Right renal cortex interstitium (tissue), 3 donors: ENCODE results near the gene DUSP16. TPM values are rescaled to one million over a fixed set of nuclear protein-coding genes. Genes with fewer than 3 reads are reported as not detected.
"Not testable (repeated sequence)": the region's sequence is repeated elsewhere in the genome, so short reads cannot be mapped to it uniquely, and the experiment has no call there.

Source experiments
- DNase-seq, 3 donors: peaks; one replicate each; pipeline ENCODE4 v3.0.0-alpha.2; 2013; ENCODE audit warnings: low read depth in 3 of 3, low spot score in 2 of 3
- polyA plus RNA-seq, 3 donors: library from polyadenylated mRNA; unstranded; fragments of 120-200 nt; gene quantifications; one replicate each; pipeline ENCODE4 v1.2.1, GENCODE V29; 2013; ENCODE audit not compliant: insufficient read length in 3 of 3

DUSP16 gene
- polyA plus RNA-seq, 3 donors: 26.0 to 26.3 (median 26.1) TPM

DNA sequence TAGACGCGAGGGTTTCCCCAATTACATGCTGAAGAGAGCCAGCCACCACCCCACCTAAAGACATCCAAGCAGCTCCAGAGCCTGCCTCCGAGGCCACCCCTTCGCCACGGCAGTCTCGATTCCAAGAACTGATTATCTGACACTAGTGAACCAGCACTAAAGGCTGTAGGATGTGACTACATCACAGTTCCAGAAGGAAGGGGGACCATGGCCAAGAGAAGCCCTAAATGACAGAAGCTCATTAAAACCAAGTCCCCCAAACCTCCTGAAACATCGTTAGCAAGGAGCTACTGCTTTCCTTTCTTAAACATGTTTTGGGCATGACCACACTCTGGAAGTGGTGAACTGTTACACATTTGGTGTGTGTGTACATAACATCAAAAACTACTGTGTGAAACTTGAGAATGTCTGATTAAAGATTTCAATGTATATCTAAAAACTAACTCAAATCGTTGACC is 88.2 kb downstream of the DUSP16 start:
- no peak for DNase-seq

DNA sequence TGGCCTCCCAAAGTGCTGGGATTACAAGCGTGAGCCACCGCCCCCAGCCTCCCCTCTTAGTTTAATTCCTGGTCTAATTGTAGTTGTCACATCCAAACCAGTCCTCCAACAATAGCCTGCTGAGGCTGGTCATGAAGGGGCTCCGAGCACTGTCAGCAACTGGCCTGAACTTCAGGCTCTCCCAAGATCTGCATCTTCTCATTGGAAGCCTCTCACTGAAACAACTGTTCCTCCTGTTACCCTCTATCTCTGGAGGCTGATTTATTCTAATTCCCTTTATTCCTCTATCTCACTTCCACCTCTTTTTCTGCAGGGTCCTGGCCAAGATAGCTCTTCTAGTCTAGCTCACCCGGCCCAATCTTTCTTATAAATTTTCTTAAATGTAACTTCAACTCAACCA is 89.4 kb downstream of the DUSP16 start:
- no peak for DNase-seq

- not testable (repeated sequence) for DNase-seq
These were observed 90.4 kb downstream of the DUSP16 start for GRCh38 chr12:12471982-12472961.

- DNase-seq: no peak
These were observed 91.8 kb downstream of the DUSP16 start for GRCh38 chr12:12470751-12471306.

DNA sequence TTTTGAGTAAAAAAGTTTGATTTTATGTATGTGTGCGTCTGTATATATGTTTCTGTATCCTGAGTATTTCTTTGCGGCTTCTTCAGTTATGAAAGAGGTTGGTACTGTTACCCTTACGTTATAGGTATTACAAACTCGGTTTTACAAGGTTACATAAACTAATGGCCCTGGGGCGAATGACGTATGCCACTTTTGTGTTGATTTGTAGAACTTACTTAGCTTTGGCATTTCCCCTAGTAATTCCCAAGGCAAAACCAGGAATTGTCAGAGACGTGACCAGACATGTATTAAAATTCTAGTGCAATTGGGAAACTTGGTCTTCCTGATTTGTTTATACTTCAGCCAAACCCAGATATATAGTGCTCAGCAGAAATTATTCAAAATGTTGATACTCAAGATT is 93.3 kb downstream of the DUSP16 start:
- no peak for DNase-seq

- DNase-seq: no peak
These were observed 94.1 kb downstream of the DUSP16 start for GRCh38 chr12:12468575-12468974.

GRCh38 chr12:12467688-12468261 is 94.9 kb downstream of the DUSP16 start:
- DNase-seq: no peak

DNA sequence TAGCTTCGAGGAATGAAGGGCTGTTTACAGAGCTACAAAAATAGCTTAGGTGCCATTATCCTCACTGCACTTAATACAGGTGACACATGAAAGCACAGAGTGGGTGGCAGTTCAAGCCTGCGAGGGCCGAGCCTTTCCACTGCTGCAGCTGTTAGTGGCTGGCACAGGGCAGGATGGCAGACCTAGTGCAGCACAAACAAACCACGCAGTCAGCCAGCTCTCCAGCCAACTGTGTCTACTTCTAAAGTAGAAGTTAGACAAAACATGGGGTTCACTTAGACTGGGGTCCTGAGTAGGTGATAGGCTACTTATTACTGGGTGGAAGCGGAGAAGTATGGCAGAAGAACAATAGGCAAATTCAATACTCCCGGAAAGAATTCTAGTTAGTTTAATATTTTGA is 95.4 kb downstream of the DUSP16 start:
- no peak for DNase-seq

DNA sequence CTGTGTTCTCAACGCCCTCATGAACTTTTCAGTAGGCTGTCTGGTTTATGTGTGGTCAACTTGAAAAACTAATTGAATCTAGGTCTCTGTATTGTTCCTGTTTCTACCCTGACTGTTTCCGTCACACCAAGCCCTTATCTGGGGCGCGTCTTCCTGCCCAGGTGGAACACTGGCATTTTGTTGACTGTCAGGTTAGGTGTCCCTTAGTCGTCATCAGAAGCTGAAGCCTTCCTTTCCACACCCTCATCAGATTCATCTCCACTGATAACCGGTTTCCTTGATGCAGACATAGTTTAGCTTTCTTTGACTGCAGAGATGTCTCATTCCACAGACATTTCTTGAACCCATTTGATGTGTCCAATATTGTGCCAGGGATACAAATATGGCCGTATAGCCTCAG is 96.5 kb downstream of the DUSP16 start:
- DNase-seq: no peak

DNA sequence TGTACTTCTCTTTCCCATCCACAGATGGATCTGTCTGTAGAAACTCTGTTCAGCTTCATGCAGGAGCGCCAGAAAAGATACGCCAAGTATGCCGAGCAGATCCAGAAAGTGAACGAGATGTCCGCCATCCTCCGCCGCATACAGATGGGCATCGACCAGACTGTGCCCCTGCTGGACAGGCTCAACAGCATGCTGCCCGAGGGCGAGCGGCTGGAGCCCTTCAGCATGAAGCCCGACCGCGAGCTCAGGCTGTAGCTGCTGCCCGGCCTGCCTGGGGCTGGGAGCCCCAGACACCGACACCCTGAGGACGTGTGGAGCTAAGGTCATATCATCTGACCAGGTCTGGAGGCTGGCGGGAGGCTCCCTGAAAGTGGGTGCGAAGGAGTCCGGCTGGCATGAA is 97.1 kb downstream of the DUSP16 start:
- no peak for DNase-seq

DNA sequence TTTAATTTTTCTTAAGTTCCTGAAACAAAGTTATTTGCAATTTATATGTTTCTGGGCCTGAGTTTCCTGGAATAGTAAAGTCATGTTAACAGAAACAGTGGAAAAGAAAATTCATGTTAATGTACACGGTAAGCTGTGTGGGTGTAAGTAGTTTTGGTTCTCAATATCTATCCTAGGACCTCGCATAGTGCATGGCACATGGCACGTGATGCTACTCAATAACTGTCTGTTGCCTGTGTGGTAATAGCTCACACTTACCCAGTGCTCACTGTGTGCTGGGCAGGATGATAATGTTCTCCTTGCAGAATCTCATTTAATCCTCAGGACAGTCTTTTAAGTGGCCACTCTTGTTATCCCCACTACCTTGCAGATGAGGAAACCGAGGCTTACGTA is 100.7 kb downstream of the DUSP16 start:
- DNase-seq: no peak

DNA sequence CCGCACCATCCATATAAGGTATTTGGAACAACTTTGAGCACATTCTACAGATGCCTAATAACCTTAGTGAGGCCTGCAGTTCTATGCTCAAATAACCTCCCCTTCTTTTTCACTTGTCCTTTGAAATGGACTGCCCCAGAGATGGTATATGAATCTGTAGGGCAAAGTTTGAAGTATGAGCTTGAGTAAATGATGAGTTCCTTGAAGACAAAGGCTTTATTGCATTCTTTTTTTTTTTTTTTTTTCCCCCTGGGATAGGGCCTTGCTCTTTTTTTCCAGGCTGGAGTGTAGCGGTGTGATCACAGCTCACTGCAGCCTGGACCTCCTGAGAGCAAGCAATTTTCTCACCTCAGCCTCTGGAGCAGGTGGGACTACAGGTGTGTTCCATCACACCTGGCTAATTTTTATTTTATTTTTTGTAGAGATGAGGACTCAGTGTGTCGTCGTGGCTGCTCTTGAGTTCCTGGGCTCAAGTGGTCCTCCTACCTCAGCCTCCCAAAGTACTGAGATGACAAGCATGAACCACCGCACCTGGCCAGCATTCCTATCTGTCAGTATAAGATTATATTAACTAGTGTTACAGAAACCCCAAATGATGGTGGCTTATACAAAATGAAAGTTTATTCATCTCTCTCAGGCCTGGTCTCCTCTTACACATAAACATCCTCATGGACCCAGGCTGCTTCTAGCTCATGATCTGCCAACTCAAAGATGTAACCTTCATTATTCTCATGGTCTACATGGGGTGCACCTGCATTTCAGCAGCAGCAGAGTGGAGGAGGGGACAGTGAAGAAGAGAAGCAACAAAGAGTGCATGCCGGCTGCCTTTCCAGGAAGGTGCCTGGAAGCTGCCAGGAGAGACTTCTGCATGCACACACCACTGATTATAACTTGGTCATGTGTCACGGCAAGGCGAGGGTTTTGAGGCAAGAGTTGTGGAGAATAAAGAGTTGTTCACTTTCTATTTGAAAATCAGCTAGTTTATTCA is 101.4 kb downstream of the DUSP16 start:
- no peak for DNase-seq

- DNase-seq: no peak
These were observed 106.0 kb downstream of the DUSP16 start for GRCh38 chr12:12456637-12457036.

- no peak for DNase-seq
These were observed 108.3 kb downstream of the DUSP16 start for GRCh38 chr12:12454315-12454714.

DNA sequence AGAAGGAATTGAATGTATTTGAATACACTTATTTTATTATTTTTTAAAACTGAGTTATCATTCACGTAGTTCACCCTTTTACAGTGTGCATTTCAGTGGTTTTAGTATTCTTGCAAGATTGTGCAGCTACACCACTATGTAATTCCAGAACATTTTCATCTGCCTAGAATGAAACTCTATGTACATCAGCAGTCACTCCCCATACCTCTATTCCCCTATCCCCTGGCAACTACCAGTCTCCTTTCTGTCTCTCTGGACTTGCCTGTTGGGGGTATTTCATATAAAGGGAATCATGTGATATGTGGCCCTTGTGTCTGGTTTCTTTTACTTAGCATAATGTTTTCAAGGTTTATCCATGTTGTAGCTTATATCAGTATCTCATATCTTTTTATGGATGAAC is 109.0 kb downstream of the DUSP16 start:
- DNase-seq: no peak

DNA sequence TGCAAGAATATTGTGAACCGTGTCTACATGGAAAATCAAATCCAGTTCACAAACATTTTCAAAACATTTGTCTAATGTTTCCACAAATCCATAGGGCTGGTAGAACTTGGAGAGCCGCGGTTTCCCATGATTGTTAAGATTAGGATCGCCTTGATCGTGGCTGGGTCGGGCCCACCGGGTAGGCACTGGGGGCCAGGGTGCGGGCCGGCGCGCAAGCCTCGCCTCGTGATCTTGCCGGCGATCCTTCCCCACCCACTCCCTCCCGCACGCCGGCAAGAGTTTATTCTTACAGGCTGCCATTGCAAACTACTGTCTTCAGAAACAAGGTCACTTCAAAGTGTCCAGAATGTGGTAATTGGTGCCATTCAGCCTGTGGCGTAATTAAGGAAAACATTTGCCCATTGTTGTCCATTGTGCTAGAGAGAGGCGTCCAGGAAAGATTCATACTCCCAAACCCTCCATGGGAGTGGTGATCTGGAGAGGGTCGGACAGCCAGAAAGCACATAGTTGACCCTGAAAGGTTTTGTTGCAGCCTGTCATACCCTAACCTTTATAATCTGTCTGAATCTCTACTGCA is 110.2 kb downstream of the DUSP16 start:
- DNase-seq: no peak

DNA sequence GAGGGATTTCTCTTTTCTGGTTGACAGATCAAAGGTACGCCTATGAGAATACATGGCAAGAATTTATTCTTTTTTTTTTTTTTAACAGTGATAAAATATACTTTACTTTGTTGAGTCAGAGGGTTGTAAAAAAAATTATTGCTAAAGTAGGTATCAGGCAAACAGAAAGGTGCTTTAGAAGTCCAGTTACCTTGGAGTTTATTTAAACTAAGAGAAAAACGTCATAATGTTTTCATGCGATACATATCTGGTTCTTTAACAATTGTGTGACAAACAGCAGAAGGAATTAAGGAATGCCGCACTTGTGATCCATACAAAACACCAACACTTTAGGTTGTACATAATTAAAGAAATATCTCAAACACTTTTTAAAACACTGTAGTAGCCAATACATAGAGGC is 111.6 kb downstream of the DUSP16 start:
- no peak for DNase-seq

DNA sequence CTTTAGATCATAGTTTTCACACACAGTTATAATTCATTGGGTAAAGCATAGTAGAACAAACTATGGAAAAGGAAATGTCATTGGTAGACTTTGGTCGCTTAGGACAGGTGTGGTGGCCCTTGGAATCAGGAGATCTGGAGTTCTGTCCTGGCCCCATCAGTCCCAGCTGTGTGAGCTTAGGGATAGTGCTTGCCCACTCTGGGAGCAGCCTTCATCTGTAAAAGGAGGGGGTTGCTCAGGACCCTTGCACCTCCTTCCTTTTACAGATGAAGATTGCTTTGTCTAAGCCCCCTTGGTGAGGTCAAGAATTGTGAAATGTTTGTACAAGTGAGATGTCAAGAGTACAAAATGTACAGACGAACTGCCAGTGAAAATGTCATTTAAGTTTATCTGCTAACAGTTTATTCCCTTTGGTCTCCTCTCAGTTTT is 112.6 kb downstream of the DUSP16 start:
- DNase-seq: no peak

- no peak for DNase-seq
These were observed 113.1 kb downstream of the DUSP16 start for GRCh38 chr12:12449533-12450025.

DNA sequence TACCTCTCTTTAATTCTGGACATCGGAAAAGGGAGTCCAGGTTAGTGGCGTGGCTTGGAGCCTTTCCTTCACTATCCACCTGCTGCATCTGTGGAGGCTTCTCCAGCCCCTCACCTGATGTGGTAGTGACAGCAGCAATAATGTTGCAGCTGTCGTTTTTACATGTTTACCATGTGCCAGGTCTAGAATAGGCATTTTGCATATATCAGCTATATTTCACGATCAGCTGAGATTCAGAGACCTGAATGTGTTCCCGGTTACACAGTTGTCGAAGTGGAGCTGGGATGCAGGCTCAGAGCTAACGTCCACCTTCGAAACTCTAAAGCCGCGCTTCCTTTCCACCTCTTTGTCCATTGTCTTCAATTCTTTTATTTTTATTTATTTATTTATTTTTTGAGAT is 114.8 kb downstream of the DUSP16 start:
- no peak for DNase-seq
